HFFc6 (cell line): Measurements from ENCODE around the gene PPP1R3A. TPM values are rescaled to one million over a fixed set of nuclear protein-coding genes. Genes with fewer than 3 reads are reported as not detected.

Source experiments
- DNase-seq: peaks from one replicate; pipeline ENCODE4 v3.0.0-alpha.2; 2018
- H3K27ac Mint-ChIP-seq: 2 replicates; pipeline ENCODE4 v1.8.0; 2020; ENCODE audit warnings: mild to moderate bottlenecking, mixed read lengths
- H3K27me3 Mint-ChIP-seq: 2 replicates; pipeline ENCODE4 v1.8.0; 2021; ENCODE audit warnings: mild to moderate bottlenecking, moderate library complexity, mixed read lengths; ENCODE audit not compliant: insufficient read depth
- H3K36me3 Mint-ChIP-seq: 2 replicates; pipeline ENCODE4 v1.8.0; 2021; ENCODE audit warnings: low read depth, mixed read lengths
- H3K4me1 Mint-ChIP-seq: 2 replicates; pipeline ENCODE4 v1.8.0; 2020; ENCODE audit warnings: low read depth, mixed read lengths
- H3K4me3 Mint-ChIP-seq: 2 replicates; pipeline ENCODE4 v1.8.0; 2020; ENCODE audit warnings: mild to moderate bottlenecking, moderate library complexity, mixed read lengths
- H3K9me3 Mint-ChIP-seq: 2 replicates; pipeline ENCODE4 v1.8.0; 2020; ENCODE audit warnings: mild to moderate bottlenecking, mixed read lengths
- CTCF ChIP-seq: fragments of 200-600 bp; sonication (generic); IDR thresholded peaks from 2 replicates; pipeline ENCODE4 v1.5.0; 2021; ENCODE audit warnings: antibody characterized with exemption, mild to moderate bottlenecking
- total RNA-seq, 6 experiments: library from RNA; stranded (reverse); fragmentation: NEBNext Ultra II Directional; extraction: Animal tissue kit (Norgen Biotek cat#: 25700); gene quantifications; 2 replicates in 1 of 6; 3 replicates in 5 of 6; pipeline ENCODE4 v1.2.3, GENCODE V29; 2021

The PPP1R3A gene
- total RNA-seq, 6 experiments from 2014 or later: not detected

GRCh38 chr7:113828581-113828980, 90.2 kb downstream of the PPP1R3A start:
- no peak for TF ChIP-seq CTCF
- no peak for DNase-seq
- H3K27ac Mint-ChIP-seq: no peak overlapping the region
- H3K4me1 Mint-ChIP-seq: no peaks in the 10 kb centered on the region
- H3K9me3 Mint-ChIP-seq: peaks cover 16% of the 10 kb centered on the region
- peaks cover 4% of the 10 kb centered on the region; the same call in 1 of the 2 replicates for H3K36me3 Mint-ChIP-seq
- H3K4me3 Mint-ChIP-seq: no peak overlapping the region
- H3K27me3 Mint-ChIP-seq: no peaks in the 10 kb centered on the region
